Hepatocyte (in vitro differentiated cells): ENCODE results near the gene FAM3C. TPM values are rescaled to one million over a fixed set of nuclear protein-coding genes. Genes with fewer than 3 reads are reported as not detected.

ENCODE experiments used
- DNase-seq: peaks from one replicate; pipeline ENCODE4 v3.0.0-alpha.2; 2016; ENCODE audit warnings: low spot score
- H2AFZ ChIP-seq: fragments of 200-600 bp; sonication (generic); 2 replicates; pipeline ENCODE4 v1.6.0; 2016; ENCODE audit warnings: antibody characterized with exemption, mild to moderate bottlenecking
- H3K27ac ChIP-seq: fragments of 200-600 bp; sonication (generic); 2 replicates; pipeline ENCODE4 v1.5.1; 2016; ENCODE audit warnings: mild to moderate bottlenecking
- H3K27me3 ChIP-seq: fragments of 200-600 bp; sonication (generic); 2 replicates; pipeline ENCODE4 v1.6.1; 2016
- H3K36me3 ChIP-seq: fragments of 200-600 bp; sonication (generic); replicated peaks from 2 replicates; pipeline ENCODE4 v1.5.1; 2016; ENCODE audit warnings: low read depth; ENCODE audit not compliant: insufficient read depth
- H3K4me1 ChIP-seq: fragments of 200-600 bp; sonication (generic); 2 replicates; pipeline ENCODE4 v1.5.1; 2016; ENCODE audit warnings: mild to moderate bottlenecking, moderate library complexity; ENCODE audit not compliant: insufficient read depth
- H3K4me2 ChIP-seq: fragments of 200-600 bp; sonication (generic); 2 replicates; pipeline ENCODE4 v1.6.0; 2016
- H3K4me3 ChIP-seq: fragments of 200-600 bp; sonication (generic); 2 replicates; pipeline ENCODE4 v1.5.1; 2016; ENCODE audit warnings: mild to moderate bottlenecking
- H3K79me2 ChIP-seq: fragments of 200-600 bp; sonication (generic); 2 replicates; pipeline ENCODE4 v1.6.0; 2017; ENCODE audit warnings: mild to moderate bottlenecking
- H3K9me2 ChIP-seq: fragments of 200-600 bp; sonication (generic); replicated peaks from 2 replicates; pipeline ENCODE4 v1.6.0; 2017; ENCODE audit warnings: mild to moderate bottlenecking; ENCODE audit not compliant: insufficient read depth
- H3K9me3 ChIP-seq: fragments of 200-600 bp; sonication (generic); 2 replicates; pipeline ENCODE4 v1.5.1; 2016; ENCODE audit warnings: low read depth, mild to moderate bottlenecking
- H4K20me1 ChIP-seq: fragments of 200-600 bp; sonication (generic); 2 replicates; pipeline ENCODE4 v1.6.0; 2016; ENCODE audit warnings: mild to moderate bottlenecking; ENCODE audit not compliant: insufficient read depth, poor library complexity, severe bottlenecking
- EZH2 ChIP-seq: fragments of 200-600 bp; sonication (generic); IDR thresholded peaks from 2 replicates; pipeline ENCODE4 v1.6.1; 2016; ENCODE audit warnings: antibody characterized with exemption, mild to moderate bottlenecking, borderline replicate concordance
- EZH2phosphoT487 ChIP-seq: fragments of 200-600 bp; sonication (generic); IDR thresholded peaks from one replicate; pipeline ENCODE4 v1.6.1; 2018; ENCODE audit warnings: antibody characterized with exemption, mild to moderate bottlenecking, low read depth, moderate library complexity; ENCODE audit not compliant: unreplicated experiment, severe bottlenecking
- WGBS: methylation state at CpG from one replicate; pipeline ENCODE4 v1.1.6; 2016; ENCODE audit warnings: low lambda C conversion rate; ENCODE audit errors: missing lambda C conversion rate; 5-methylcytosine and 5-hydroxymethylcytosine counted together
- polyA plus RNA-seq: library from polyadenylated mRNA; unstranded; fragments of >200 nt; fragmentation: Nextera tagmentation; extraction: Ambion mirVana; gene quantifications from 2 replicates; pipeline ENCODE4 v1.2.1, GENCODE V29; 2016
- total RNA-seq: library from RNA; depleted of rRNA; stranded (reverse); fragments of >200 nt; gene quantifications from 2 replicates; pipeline ENCODE4 v1.2.3, GENCODE V29; 2014
- TF ChIP-seq, protein P1 (sequence below): fragments of 200-600 bp; sonication (generic); IDR thresholded peaks from 2 replicates; pipeline ENCODE4 v1.5.1; 2016; ENCODE audit warnings: antibody characterized with exemption, mild to moderate bottlenecking; ENCODE audit not compliant: poor library complexity

Gene FAM3C
- total and polyA plus RNA-seq, 2 experiments from 2014 or later = 119 to 127 TPM

DNA sequence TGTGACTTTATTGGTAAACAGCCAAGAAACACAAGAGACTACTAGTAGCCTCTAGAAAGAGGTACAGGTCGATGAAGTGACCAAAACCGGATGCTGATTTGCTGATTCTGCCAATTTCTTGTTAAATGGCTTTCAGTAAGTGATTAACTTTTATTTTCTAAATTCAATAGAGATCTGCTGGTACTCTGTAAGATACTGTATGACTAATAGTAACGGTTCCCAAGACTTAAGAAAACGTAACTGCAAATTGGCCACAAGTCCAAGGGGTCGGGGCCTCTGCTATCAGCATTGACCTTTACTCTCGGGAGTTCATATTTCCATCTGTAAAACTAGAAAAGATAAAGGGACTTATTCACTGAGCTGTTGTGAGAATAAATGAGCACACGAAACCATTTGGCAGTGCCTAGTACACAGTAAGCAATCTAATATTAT, 1.4 kb downstream of the FAM3C start:
- Histone ChIP-seq H3K4me2 (peak overlapping the region; percentile 71), H3K36me3 (no peaks in the 10 kb centered on the region), H3K4me1 (peaks cover 14% of the 10 kb centered on the region), H3K9me3 (no peaks in the 10 kb centered on the region), H3K79me2 (peaks cover 59% of the 10 kb centered on the region), H3K4me3 (peak overlapping the region; percentile 69), H2AFZ (no peak overlapping the region), H3K27ac (peak overlapping the region; percentile 94), H3K9me2 (no peaks in the 10 kb centered on the region), H3K27me3 (no peaks in the 10 kb centered on the region), H4K20me1 (peaks cover 3% of the 10 kb centered on the region)
- TF ChIP-seq, protein P1, sequence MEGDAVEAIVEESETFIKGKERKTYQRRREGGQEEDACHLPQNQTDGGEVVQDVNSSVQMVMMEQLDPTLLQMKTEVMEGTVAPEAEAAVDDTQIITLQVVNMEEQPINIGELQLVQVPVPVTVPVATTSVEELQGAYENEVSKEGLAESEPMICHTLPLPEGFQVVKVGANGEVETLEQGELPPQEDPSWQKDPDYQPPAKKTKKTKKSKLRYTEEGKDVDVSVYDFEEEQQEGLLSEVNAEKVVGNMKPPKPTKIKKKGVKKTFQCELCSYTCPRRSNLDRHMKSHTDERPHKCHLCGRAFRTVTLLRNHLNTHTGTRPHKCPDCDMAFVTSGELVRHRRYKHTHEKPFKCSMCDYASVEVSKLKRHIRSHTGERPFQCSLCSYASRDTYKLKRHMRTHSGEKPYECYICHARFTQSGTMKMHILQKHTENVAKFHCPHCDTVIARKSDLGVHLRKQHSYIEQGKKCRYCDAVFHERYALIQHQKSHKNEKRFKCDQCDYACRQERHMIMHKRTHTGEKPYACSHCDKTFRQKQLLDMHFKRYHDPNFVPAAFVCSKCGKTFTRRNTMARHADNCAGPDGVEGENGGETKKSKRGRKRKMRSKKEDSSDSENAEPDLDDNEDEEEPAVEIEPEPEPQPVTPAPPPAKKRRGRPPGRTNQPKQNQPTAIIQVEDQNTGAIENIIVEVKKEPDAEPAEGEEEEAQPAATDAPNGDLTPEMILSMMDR = no peak
- TF ChIP-seq EZH2phosphoT487 (no peak), EZH2 (no peak)
- 41% methylated on average over 7 of the region's 7 CpGs for WGBS
- peak; percentile 31 for DNase-seq

DNA sequence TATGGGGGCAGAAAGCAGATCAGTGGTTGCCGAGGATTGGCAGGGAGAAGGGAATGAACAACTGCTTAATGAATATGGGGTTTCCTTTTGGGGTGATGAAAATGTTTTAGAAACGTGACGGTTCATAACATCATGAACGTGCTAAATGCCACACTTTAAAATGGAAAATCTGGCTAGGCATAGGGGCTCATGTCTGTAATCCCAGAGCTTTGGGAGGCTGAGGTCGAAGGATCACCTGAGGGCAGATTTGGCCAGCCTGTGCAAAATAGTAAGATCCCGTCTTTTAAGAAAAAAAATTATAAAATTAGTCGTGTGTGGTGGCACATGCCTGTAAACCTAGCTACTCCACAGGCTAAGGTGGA, 3.1 kb downstream of the FAM3C start:
- H3K27me3 ChIP-seq = no peaks in the 10 kb centered on the region
- peaks cover 3% of the 10 kb centered on the region for H4K20me1 ChIP-seq
- H3K4me2 ChIP-seq = no peak overlapping the region
- no peak overlapping the region for H3K27ac ChIP-seq
- H3K9me2 ChIP-seq = no peaks in the 10 kb centered on the region
- H3K36me3 ChIP-seq = no peaks in the 10 kb centered on the region
- H3K9me3 ChIP-seq = no peaks in the 10 kb centered on the region
- H3K4me1 ChIP-seq = peaks cover 14% of the 10 kb centered on the region
- TF ChIP-seq EZH2phosphoT487 = no peak
- TF ChIP-seq EZH2 = no peak
- TF ChIP-seq, protein P1 = no peak
- H3K79me2 ChIP-seq = peaks cover 77% of the 10 kb centered on the region
- no peak for DNase-seq
- WGBS = 96% methylated on average over 7 of the region's 7 CpGs
- no peak overlapping the region for H2AFZ ChIP-seq
- H3K4me3 ChIP-seq = no peak overlapping the region

DNA sequence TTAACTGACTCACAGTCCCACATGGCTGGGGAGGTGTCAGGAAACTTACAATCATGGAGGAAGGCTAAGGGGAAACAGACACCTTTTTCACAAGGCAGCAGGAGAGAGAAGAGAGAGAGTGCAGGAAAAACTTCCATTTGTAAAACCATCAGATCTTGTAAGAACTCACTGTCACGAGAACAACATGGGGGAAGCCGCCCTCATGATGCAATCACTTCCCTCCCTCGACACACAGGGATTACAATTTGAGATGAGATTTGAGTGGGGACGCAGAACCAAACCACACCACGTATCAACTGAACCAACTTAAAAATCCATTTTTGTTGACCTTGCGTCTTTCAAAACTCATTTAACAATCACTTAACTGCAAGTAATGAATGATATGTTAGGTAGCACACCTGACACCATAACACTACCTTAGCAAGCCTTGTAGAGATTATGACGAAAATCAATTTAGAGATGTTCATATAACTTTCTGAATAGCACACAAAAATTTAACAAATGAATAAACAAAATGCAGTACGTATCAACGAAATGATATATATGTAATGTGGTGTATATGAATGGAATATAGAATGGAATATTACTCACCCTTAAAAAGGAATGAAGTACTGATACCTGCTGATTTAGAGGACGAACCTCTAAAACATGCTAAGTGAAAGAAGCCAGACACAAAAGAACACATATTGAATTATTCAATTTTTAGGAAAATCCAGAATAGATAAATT, 3.7 kb downstream of the FAM3C start:
- peaks cover 12% of the 10 kb centered on the region for H3K4me1 ChIP-seq

More for the DNA sequence above, 3.7 kb downstream of the FAM3C start:
- Histone ChIP-seq H3K27ac (no peak overlapping the region), H3K79me2 (peaks cover 82% of the 10 kb centered on the region), H3K4me2 (no peak overlapping the region), H3K27me3 (no peaks in the 10 kb centered on the region), H3K9me3 (no peaks in the 10 kb centered on the region), H4K20me1 (peaks cover 3% of the 10 kb centered on the region), H3K9me2 (no peaks in the 10 kb centered on the region), H3K4me3 (no peak overlapping the region), H2AFZ (no peak overlapping the region), H3K36me3 (no peaks in the 10 kb centered on the region)
- WGBS = 96% methylated on average over 10 of the region's 10 CpGs
- DNase-seq = no peak
- TF ChIP-seq EZH2phosphoT487 (no peak), EZH2 (no peak)
- TF ChIP-seq, protein P1 = no peak
